A673 (cell line): Measurements from ENCODE around the gene TBCEL. TPM values are rescaled to one million over a fixed set of nuclear protein-coding genes. Genes with fewer than 3 reads are reported as not detected.

Source experiments
- BruUV-seq: library from RNA; stranded (reverse); fragments of 400-500 nt; replicated peaks from 2 replicates; lab custom pipeline; 2021; lab: Mats Ljungman, UMichigan
- CTCF ChIA-PET: fragments of 300-600 bp; sonication (Branson Sonifier 250); formaldehyde crosslinking; loops from one replicate; lab custom pipeline; 2022; ENCODE audit warnings: antibody characterized with exemption; lab: Charles Lee
- POLR2A ChIA-PET: fragments of 300-600 bp; sonication (Branson Sonifier 250); formaldehyde crosslinking; loops from one replicate; lab custom pipeline; 2022; ENCODE audit warnings: antibody characterized with exemption; ENCODE audit not compliant: low non-redundant PET; lab: Charles Lee
- DNase-seq: peaks from one replicate; pipeline ENCODE4 v3.0.0-alpha.2; 2015; ENCODE audit warnings: low spot score
- H3K27ac ChIP-seq: fragments of 200-600 bp; sonication (generic); 2 replicates; pipeline ENCODE4 v1.5.1; 2016; ENCODE audit warnings: mixed run types, low read depth, mild to moderate bottlenecking, mixed read lengths, antibody characterized with exemption, low read length; ENCODE audit not compliant: poor library complexity, severe bottlenecking
- H3K27me3 ChIP-seq: fragments of 200-600 bp; sonication (generic); replicated peaks from 2 replicates; pipeline ENCODE4 v1.6.1; 2017; ENCODE audit warnings: mixed run types, low read depth, mild to moderate bottlenecking, mixed read lengths, antibody characterized with exemption, low read length; ENCODE audit not compliant: insufficient read depth, poor library complexity
- H3K36me3 ChIP-seq: fragments of 200-600 bp; sonication (generic); 2 replicates; pipeline ENCODE4 v1.6.1; 2016; ENCODE audit warnings: mixed run types, mild to moderate bottlenecking, mixed read lengths, antibody characterized with exemption, low read length; ENCODE audit not compliant: insufficient read depth, poor library complexity, severe bottlenecking
- H3K4me1 ChIP-seq: fragments of 200-600 bp; sonication (generic); 2 replicates; pipeline ENCODE4 v1.6.1; 2017; ENCODE audit warnings: mixed run types, mild to moderate bottlenecking, mixed read lengths, antibody characterized with exemption, low read length; ENCODE audit not compliant: insufficient read depth, poor library complexity, severe bottlenecking
- H3K4me3 ChIP-seq: fragments of 200-600 bp; sonication (generic); 2 replicates; pipeline ENCODE4 v1.5.1; 2016; ENCODE audit warnings: low read depth, mixed run types, mild to moderate bottlenecking, mixed read lengths, low read length; ENCODE audit not compliant: poor library complexity, severe bottlenecking
- H3K9me3 ChIP-seq: fragments of 200-600 bp; sonication (generic); 2 replicates; pipeline ENCODE4 v1.6.1; 2016; ENCODE audit warnings: mixed run types, low read depth, mild to moderate bottlenecking, mixed read lengths, antibody characterized with exemption, low read length; ENCODE audit not compliant: poor library complexity, severe bottlenecking
- CTCF ChIP-seq: fragments of 300-800, 200-600 bp; sonication (generic); conservative IDR thresholded peaks from 2 replicates; pipeline ENCODE4 v1.5.1; 2017; ENCODE audit warnings: low read depth, mild to moderate bottlenecking, antibody characterized with exemption, low read length, moderate library complexity, mixed read lengths
- EZH2 ChIP-seq: fragments of 200-600 bp; sonication (generic); IDR thresholded peaks from 2 replicates; pipeline ENCODE4 v1.6.1; 2017; ENCODE audit warnings: borderline replicate concordance, low read depth, mild to moderate bottlenecking, mixed read lengths, antibody characterized with exemption, low read length; ENCODE audit not compliant: poor library complexity, severe bottlenecking
- intact Hi-C: fragments of 100-400 bp; cut with micrococcal nuclease; formaldehyde crosslinking; loops from one replicate; pipeline ENCODE4 v1.10.0; 2022; ENCODE audit not compliant: unreplicated experiment
- total RNA-seq: library from RNA; stranded (reverse); gene quantifications from 2 replicates; pipeline ENCODE4 v1.2.3, GENCODE V29; 2021

Gene TBCEL
- total RNA-seq, 1 experiment from 2014 or later = 22.4 TPM

- BruUV-seq = no TSS peak
- no peaks in the 10 kb centered on the region for H3K27me3 ChIP-seq
- no peaks in the 10 kb centered on the region for H3K4me1 ChIP-seq
- no peak for DNase-seq
- H3K9me3 ChIP-seq = no peaks in the 10 kb centered on the region
- H3K27ac ChIP-seq = no peak overlapping the region
- TF ChIP-seq EZH2 (no peak), CTCF (no peak)
- intact Hi-C loops = no loop called here
- no peak overlapping the region for H3K4me3 ChIP-seq
- ChIA-PET CTCF (no interaction called here), POLR2A (no interaction called here)
- H3K36me3 ChIP-seq = peaks cover 6% of the 10 kb centered on the region
These were observed 48.0 kb downstream of the TBCEL start for GRCh38 chr11:121071846-121072450.

DNA sequence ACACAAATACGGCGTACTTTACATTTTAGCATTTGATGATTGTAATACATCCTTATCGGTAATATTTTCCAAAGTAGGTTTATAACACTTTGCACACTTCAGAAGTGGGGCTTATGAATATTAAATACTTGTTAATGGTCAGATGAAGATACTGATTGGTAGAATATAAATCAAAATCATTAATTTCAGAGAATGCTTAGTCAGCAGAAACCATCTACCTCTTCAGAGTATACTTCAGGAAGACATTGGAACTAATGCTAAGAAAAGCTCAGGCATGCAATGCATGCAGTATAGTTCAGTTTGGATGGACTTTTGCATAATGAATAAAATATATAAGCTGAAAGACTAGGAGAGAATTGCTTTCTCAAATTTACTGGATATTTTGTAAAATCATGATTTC, 57.4 kb downstream of the TBCEL start:
- BruUV-seq = no TSS peak
- no peak for DNase-seq
- Histone ChIP-seq H3K36me3 (no peaks in the 10 kb centered on the region), H3K9me3 (no peaks in the 10 kb centered on the region), H3K4me3 (no peak overlapping the region), H3K4me1 (no peaks in the 10 kb centered on the region), H3K27ac (no peak overlapping the region), H3K27me3 (no peaks in the 10 kb centered on the region)
- intact Hi-C loops = no loop called here
- ChIA-PET CTCF (no interaction called here), POLR2A (interaction anchor here (0.6 kb wide), 1 partner anchor 46 kb away, joined by 4 read pairs; no protein-coding TSS in a partner anchor)
- TF ChIP-seq CTCF (no peak), EZH2 (no peak)

- no peak for DNase-seq
- POLR2A ChIA-PET = no interaction called here
- Histone ChIP-seq H3K36me3 (peaks cover 5% of the 10 kb centered on the region), H3K27me3 (no peaks in the 10 kb centered on the region), H3K4me3 (no peak overlapping the region), H3K27ac (no peak overlapping the region), H3K9me3 (no peaks in the 10 kb centered on the region), H3K4me1 (no peaks in the 10 kb centered on the region)
- no TSS peak for BruUV-seq
- CTCF ChIA-PET = no interaction called here
- TF ChIP-seq EZH2 = no peak
- no peak for TF ChIP-seq CTCF
- intact Hi-C loops = no loop called here
These were observed 58.3 kb downstream of the TBCEL start for GRCh38 chr11:121082219-121082618.
